Posterior vena cava (tissue), 2 donors: Measurements from ENCODE around the gene PROX1. TPM values are rescaled to one million over a fixed set of nuclear protein-coding genes. Genes with fewer than 3 reads are reported as not detected.

Source experiments
- DNase-seq: peaks from one replicate; pipeline ENCODE4 v3.0.0-alpha.2; 2020; ENCODE audit warnings: low spot score
- intact Hi-C, 2 donors: fragments of 100-400 bp; cut with DNase I; formaldehyde crosslinking; loops; one replicate each; pipeline versions ENCODE4 v1.14.1 to v1.14.2; 2022 to 2023
- total RNA-seq, 2 donors: library from RNA; stranded (reverse); fragmentation: NEBNext Ultra II Directional; extraction: Animal tissue kit (Norgen Biotek cat#: 25700); gene quantifications; one replicate each; pipeline ENCODE4 v1.2.1, GENCODE V29; 2021
- donor health status: DM: yes; HTN: yes; CAD: no.
- donor health status: DM: yes; HTN: yes; CAD: no.

PROX1 gene
- total RNA-seq, 2 donors from 2014 or later = 8.8 to 13.7 TPM

- no peak for DNase-seq
- intact Hi-C loops = no loop called here
These were observed 8.7 kb downstream of the PROX1 start for GRCh38 chr1:213996320-213997037.

DNA sequence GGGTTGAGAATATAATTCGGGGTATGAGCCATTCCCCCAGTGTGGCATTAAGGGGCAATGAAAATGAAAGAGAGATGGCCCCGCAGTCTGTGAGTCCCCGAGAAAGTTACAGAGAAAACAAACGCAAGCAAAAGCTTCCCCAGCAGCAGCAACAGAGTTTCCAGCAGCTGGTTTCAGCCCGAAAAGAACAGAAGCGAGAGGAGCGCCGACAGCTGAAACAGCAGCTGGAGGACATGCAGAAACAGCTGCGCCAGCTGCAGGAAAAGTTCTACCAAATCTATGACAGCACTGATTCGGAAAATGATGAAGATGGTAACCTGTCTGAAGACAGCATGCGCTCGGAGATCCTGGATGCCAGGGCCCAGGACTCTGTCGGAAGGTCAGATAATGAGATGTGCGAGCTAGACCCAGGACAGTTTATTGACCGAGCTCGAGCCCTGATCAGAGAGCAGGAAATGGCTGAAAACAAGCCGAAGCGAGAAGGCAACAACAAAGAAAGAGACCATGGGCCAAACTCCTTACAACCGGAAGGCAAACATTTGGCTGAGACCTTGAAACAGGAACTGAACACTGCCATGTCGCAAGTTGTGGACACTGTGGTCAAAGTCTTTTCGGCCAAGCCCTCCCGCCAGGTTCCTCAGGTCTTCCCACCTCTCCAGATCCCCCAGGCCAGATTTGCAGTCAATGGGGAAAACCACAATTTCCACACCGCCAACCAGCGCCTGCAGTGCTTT lies 9.4 kb downstream of the PROX1 start:
- DNase-seq = no peak
- intact Hi-C loops = no loop called here

- intact Hi-C loops = no loop called here
These were observed 10.0 kb downstream of the PROX1 start for GRCh38 chr1:213997772-213998107.

GRCh38 chr1:213998785-213999184 lies 11.0 kb downstream of the PROX1 start:
- intact Hi-C loops = no loop called here
- DNase-seq = no peak

More at GRCh38 chr1:213997772-213998107, 10.0 kb downstream of the PROX1 start:
- no peak for DNase-seq

DNA sequence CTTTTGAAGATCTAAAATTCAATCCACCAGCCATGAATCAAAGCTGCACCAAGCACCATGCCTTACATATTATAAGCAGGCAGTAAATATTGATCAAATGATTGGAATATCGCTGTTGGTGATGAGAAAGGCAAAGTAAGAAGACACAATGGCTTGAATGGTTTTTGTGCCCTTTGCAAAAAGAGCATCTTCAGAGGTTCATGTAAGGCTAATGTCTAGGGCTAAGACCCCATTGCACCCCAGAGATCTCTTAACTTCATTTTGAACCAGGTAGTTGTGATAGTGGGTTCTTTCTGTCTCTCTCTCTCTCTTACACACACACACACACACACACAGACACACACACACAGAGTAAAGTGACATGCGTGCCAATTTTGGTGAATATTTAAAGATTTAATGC lies 12.0 kb downstream of the PROX1 start:
- no peak for DNase-seq

GRCh38 chr1:214002060-214002459 lies 14.3 kb downstream of the PROX1 start:
- intact Hi-C loops = no loop called here
- DNase-seq = no peak

More for the DNA sequence above, 12.0 kb downstream of the PROX1 start:
- intact Hi-C loops = no loop called here

DNA sequence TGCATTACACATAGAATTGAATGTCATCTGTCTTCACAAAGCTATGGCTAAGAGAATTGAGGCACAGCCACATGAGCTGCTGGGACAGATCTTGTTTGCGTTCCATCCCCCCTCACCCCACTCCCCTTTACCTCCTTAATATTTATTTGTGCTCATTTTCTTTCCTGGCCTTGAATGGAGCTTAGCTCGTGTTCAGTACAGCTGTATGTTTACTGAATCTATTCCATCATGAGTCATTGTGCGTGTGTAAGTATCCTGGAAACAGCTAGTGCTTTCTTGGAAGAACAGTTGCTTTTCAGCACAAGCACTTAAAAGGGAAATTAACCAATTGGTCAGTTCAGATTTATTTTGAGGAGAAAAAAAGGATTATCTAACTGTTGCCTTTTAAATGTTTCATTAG lies 14.7 kb downstream of the PROX1 start:
- intact Hi-C loops = no loop called here
- DNase-seq = no peak

DNA sequence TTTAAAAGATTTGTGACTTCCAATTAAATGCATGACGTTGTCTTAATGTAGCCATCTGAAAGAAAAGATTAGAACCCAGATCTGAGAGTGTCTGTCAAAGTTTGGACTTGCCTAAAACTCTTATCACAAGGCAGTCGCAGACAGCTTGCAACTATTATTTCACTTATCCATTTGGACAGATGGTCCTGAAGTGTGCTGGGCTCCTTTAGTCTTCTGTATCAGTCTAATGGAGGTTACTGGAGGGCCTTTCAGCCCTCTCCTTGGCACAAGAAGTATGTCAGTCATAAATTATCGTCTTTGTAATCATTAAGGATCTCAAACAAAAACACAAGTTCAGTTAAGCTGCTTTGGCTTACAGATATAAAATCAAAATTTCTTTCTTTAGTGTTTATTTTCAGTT lies 15.5 kb downstream of the PROX1 start:
- intact Hi-C loops = no loop called here
- DNase-seq = no peak

- no peak for DNase-seq
- intact Hi-C loops = no loop called here
These were observed 16.2 kb downstream of the PROX1 start for GRCh38 chr1:214004014-214004413.

- intact Hi-C loops = no loop called here
- no peak for DNase-seq
These were observed 17.0 kb downstream of the PROX1 start for GRCh38 chr1:214004795-214005194.

GRCh38 chr1:214005708-214006107 lies 17.9 kb downstream of the PROX1 start:
- intact Hi-C loops = no loop called here
- no peak for DNase-seq

DNA sequence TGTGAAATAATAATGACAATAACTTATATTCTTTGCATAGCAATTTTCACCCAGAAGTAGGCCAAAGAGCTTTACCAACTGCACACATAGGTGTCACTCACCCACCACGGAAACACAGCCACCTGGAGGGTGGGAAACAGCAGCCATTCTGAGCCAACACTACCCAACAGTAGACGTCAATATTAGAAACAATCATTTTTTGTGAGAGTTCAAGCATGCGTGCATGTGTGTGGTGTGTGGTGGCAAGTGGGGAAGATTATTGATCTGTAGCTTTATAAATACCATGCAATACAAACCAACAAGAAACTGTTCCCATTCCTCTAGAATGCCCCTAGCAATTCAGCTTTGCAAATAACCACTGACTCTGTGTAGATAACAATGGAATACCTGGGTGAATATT lies 19.1 kb downstream of the PROX1 start:
- intact Hi-C loops = no loop called here
- DNase-seq = no peak

GRCh38 chr1:214008347-214008746 lies 20.6 kb downstream of the PROX1 start:
- intact Hi-C loops = no loop called here
- no peak for DNase-seq

DNA sequence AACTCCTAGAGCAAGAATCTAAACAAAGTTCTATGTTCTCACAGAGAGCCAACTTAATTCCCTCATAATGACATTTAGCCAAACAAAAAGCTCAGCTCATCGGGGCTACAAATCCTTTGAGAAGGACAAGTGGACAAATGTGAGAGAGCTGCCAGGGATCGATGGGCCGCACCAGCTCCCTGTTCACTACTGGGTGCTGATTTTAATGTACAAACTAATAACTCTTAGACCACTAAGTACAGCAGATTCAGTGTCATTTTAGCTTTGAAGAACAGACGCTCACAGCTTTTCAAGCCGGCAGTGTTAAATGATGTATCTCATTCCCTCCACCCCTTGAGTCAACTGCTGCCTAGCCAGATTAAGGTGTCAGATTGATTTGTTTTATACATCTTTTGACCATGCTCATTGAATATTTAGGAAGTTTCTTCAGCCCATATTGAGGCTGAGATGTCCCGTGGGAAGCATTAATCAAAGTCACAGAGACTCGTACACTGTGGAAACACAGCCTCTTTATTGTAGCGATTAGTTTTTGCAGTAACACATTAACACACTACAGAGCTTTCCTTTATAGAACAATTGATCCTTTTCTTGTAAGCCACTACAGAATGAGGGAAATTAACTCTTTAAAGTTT lies 21.1 kb downstream of the PROX1 start:
- DNase-seq = no peak
- intact Hi-C loops = no loop called here

GRCh38 chr1:214009423-214010196 lies 21.8 kb downstream of the PROX1 start:
- intact Hi-C loops = no loop called here
- no peak for DNase-seq

DNA sequence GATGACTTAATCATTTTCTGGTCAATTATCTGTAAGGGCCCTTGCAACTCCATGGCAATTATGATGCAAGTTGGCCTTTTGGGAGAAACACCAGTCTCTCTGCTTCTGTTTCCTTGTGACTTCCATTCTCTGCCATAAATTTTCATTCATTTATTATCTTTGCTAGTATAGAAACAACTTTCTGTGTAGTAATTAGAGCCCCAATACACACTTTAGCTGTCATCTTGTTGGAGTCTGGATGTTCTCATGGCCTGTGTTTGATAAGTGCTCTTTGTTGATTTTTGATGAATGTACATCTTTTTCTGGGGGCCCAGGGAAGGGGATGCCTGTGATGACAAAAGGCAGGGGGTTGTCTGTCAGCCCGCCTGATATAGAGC lies 22.4 kb downstream of the PROX1 start:
- DNase-seq = no peak
- intact Hi-C loops = no loop called here

GRCh38 chr1:214010717-214011116 lies 22.9 kb downstream of the PROX1 start:
- no peak for DNase-seq
- intact Hi-C loops = no loop called here

GRCh38 chr1:214012418-214012817 lies 24.6 kb downstream of the PROX1 start:
- DNase-seq = no peak
- intact Hi-C loops = no loop called here

GRCh38 chr1:214013614-214014377 lies 26.0 kb downstream of the PROX1 start:
- no peak for DNase-seq
- intact Hi-C loops = no loop called here
